Measurements from ENCODE around the gene EMILIN3.

DNA sequence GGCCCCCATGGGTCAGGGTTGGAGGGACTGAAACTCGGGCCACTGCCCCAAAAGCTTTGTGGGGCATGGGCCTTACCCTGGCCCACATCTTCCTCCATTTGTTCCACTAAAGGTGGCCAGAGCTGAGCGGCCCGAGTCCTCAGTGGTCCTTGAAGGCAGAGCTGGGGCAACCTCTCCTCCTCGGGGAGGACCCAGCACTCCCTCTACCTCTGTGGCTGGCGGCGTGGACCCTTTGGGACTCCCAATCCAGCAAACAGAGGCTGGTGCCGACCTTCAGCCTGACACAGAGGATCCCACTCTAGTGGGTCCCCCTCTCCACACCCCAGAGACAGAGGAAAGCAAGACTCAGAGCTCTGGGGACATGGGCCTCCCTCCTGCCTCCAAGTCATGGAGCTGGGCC is 16.7 kb downstream of the EMILIN3 start:
- TF ChIP-seq SUZ12 (IDR thresholded peaks at IDR 0.05; ENCODE audit: extremely low read depth, insufficient read depth, insufficient read length) (no peak), ZNF274 (IDR thresholded peaks at IDR 0.05; ENCODE audit: low read depth, low read length) (no peak)
